C4-2B (cell line): Measurements from ENCODE around the gene OVOL1.

Source experiments
- H3K27ac ChIP-seq: fragments of 450-650 bp; 2 replicates; pipeline ENCODE4 v1.5.1; 2017
- CTCF ChIP-seq: fragments of 450-650 bp; conservative IDR thresholded peaks from 2 replicates; pipeline ENCODE4 v1.5.1; 2017; ENCODE audit warnings: mild to moderate bottlenecking
- ZFX ChIP-seq: fragments of 450-650 bp; IDR thresholded peaks from 2 replicates; pipeline ENCODE4 v1.6.1; 2017

OVOL1 gene

GRCh38 chr11:65803797-65804492, 17.1 kb downstream of the OVOL1 start:
- H3K27ac ChIP-seq = no peak overlapping the region
- TF ChIP-seq ZFX (no peak), CTCF (no peak)

GRCh38 chr11:65806979-65807378, 20.1 kb downstream of the OVOL1 start:
- H3K27ac ChIP-seq = no peak overlapping the region
- no peak for TF ChIP-seq ZFX
- no peak for TF ChIP-seq CTCF

- no peak overlapping the region for H3K27ac ChIP-seq
- TF ChIP-seq ZFX = no peak
- no peak for TF ChIP-seq CTCF
Measured at GRCh38 chr11:65808744-65809341, 22.0 kb downstream of the OVOL1 start.

- TF ChIP-seq CTCF = no peak
- no peak for TF ChIP-seq ZFX
- no peak overlapping the region for H3K27ac ChIP-seq
Measured at GRCh38 chr11:65809496-65809895, 22.6 kb downstream of the OVOL1 start.

GRCh38 chr11:65810046-65810868, 23.4 kb downstream of the OVOL1 start:
- no peak overlapping the region for H3K27ac ChIP-seq
- no peak for TF ChIP-seq CTCF
- no peak for TF ChIP-seq ZFX

GRCh38 chr11:65811764-65812475, 25.1 kb downstream of the OVOL1 start:
- TF ChIP-seq CTCF (no peak), ZFX (no peak)
- no peak overlapping the region for H3K27ac ChIP-seq
